Activated CD8-positive, alpha-beta memory T cell treated with anti-CD3 and anti-CD28 coated beads, Interleukin-2, amount 50 U/mL, for 1 hour (primary cell): ENCODE data around the gene FAM83G.
"Not testable (repeated sequence)": the region's sequence is repeated elsewhere in the genome, so short reads cannot be mapped to it uniquely, and the experiment has no call there.

Source experiments
- DNase-seq: peaks from one replicate; pipeline ENCODE4 v3.0.0-alpha.2; 2020; ENCODE audit errors: extremely low read depth

Gene FAM83G

GRCh38 chr17:19022747-19023146 is 18.2 kb upstream of the FAM83G start:
- DNase-seq, result no peak

GRCh38 chr17:19022128-19022527 is 17.6 kb upstream of the FAM83G start:
- DNase-seq, result no peak

GRCh38 chr17:19021622-19022083 is 17.1 kb upstream of the FAM83G start:
- no peak for DNase-seq

GRCh38 chr17:19021011-19021621 is 16.6 kb upstream of the FAM83G start:
- not testable (repeated sequence) for DNase-seq

- no peak for DNase-seq
Measured at GRCh38 chr17:19020016-19020415, 15.5 kb upstream of the FAM83G start.

GRCh38 chr17:19019041-19019941 is 14.7 kb upstream of the FAM83G start:
- DNase-seq, result no peak

GRCh38 chr17:19018600-19018950 is 14.0 kb upstream of the FAM83G start:
- no peak for DNase-seq

GRCh38 chr17:19017804-19018599 is 13.4 kb upstream of the FAM83G start:
- no peak for DNase-seq

GRCh38 chr17:19017401-19017800 is 12.8 kb upstream of the FAM83G start:
- no peak for DNase-seq

- no peak for DNase-seq
Measured at GRCh38 chr17:19016881-19017280, 12.3 kb upstream of the FAM83G start.

GRCh38 chr17:19016297-19016696 is 11.7 kb upstream of the FAM83G start:
- no peak for DNase-seq

- no peak for DNase-seq
Measured at GRCh38 chr17:19015428-19015827, 10.9 kb upstream of the FAM83G start.

- no peak for DNase-seq
Measured at GRCh38 chr17:19014628-19015215, 10.2 kb upstream of the FAM83G start.

GRCh38 chr17:19013806-19014627 is 9.5 kb upstream of the FAM83G start:
- no peak for DNase-seq

GRCh38 chr17:19013226-19013625 is 8.7 kb upstream of the FAM83G start:
- no peak for DNase-seq

GRCh38 chr17:19012171-19013080 is 7.9 kb upstream of the FAM83G start:
- no peak for DNase-seq

GRCh38 chr17:19011581-19011980 is 7.0 kb upstream of the FAM83G start:
- no peak for DNase-seq

GRCh38 chr17:19010729-19011505 is 6.4 kb upstream of the FAM83G start:
- DNase-seq, result no peak

- DNase-seq, result no peak
Measured at GRCh38 chr17:19009970-19010369, 5.4 kb upstream of the FAM83G start.
